GM23338 (cell line): ENCODE measurements around the gene CYP24A1. TPM values are rescaled to one million over a fixed set of nuclear protein-coding genes. Genes with fewer than 3 reads are reported as not detected.

Experiments
- ATAC-seq: fragments of 200-7000 bp; cut with Tn5 transposase; 3 replicates; pipeline ENCODE4 v1.9.1; 2020
- DNase-seq: peaks from one replicate; pipeline ENCODE4 v3.0.0-alpha.2; 2015; ENCODE audit warnings: low spot score
- H2AFZ ChIP-seq: fragments of 200-600 bp; sonication (generic); 2 replicates; pipeline ENCODE4 v1.8.0; 2016; ENCODE audit warnings: antibody characterized with exemption, mild to moderate bottlenecking, moderate library complexity
- H3F3A ChIP-seq: fragments of 200-600 bp; sonication (generic); replicated peaks from 2 replicates; pipeline ENCODE4 v1.8.0; 2017; ENCODE audit warnings: antibody characterized with exemption, mixed run types, low read depth
- H3K27ac ChIP-seq: fragments of 200-600 bp; sonication (generic); 2 replicates; pipeline ENCODE4 v1.6.1; 2016; ENCODE audit warnings: low read depth
- H3K27me3 ChIP-seq: fragments of 200-600 bp; sonication (generic); 2 replicates; pipeline ENCODE4 v1.8.0; 2016; ENCODE audit warnings: mild to moderate bottlenecking, mixed run types, moderate library complexity; ENCODE audit not compliant: insufficient read depth
- H3K36me3 ChIP-seq: fragments of 200-600 bp; sonication (generic); 2 replicates; pipeline ENCODE4 v1.8.0; 2016; ENCODE audit warnings: mild to moderate bottlenecking; ENCODE audit not compliant: insufficient read depth
- H3K4me1 ChIP-seq: fragments of 200-600 bp; sonication (generic); 2 replicates; pipeline ENCODE4 v1.8.0; 2016; ENCODE audit warnings: mild to moderate bottlenecking, moderate library complexity; ENCODE audit not compliant: insufficient read depth
- H3K4me2 ChIP-seq: fragments of 200-600 bp; sonication (generic); 2 replicates; pipeline ENCODE4 v1.7.1; 2017; ENCODE audit warnings: mixed run types
- H3K4me3 ChIP-seq: fragments of 200-600 bp; sonication (generic); 2 replicates; pipeline ENCODE4 v1.6.1; 2016; ENCODE audit warnings: mixed run types
- H3K79me2 ChIP-seq: fragments of 200-600 bp; sonication (generic); replicated peaks from 2 replicates; pipeline ENCODE4 v1.8.0; 2017; ENCODE audit warnings: mild to moderate bottlenecking; ENCODE audit not compliant: insufficient read depth
- H3K9me2 ChIP-seq: fragments of 200-600 bp; sonication (generic); 2 replicates; pipeline ENCODE4 v1.8.0; 2017; ENCODE audit not compliant: insufficient read depth
- H4K20me1 ChIP-seq: fragments of 200-600 bp; sonication (generic); replicated peaks from 2 replicates; pipeline ENCODE4 v1.8.0; 2017; ENCODE audit warnings: mild to moderate bottlenecking; ENCODE audit not compliant: insufficient read depth
- H3K27ac Mint-ChIP-seq: 2 replicates; pipeline ENCODE4 v1.8.0; 2020; ENCODE audit warnings: inconsistent platforms, mild to moderate bottlenecking, moderate library complexity, mixed read lengths
- H3K27me3 Mint-ChIP-seq: 3 replicates; pipeline ENCODE4 v1.8.0; 2022; ENCODE audit warnings: low read depth, mild to moderate bottlenecking, moderate library complexity, mixed read lengths, inconsistent platforms; ENCODE audit not compliant: insufficient read depth, poor library complexity
- H3K36me3 Mint-ChIP-seq: 3 replicates; pipeline ENCODE4 v1.8.0; 2021; ENCODE audit warnings: low read depth, mild to moderate bottlenecking, inconsistent platforms, moderate library complexity, mixed read lengths
- H3K4me1 Mint-ChIP-seq: 3 replicates; pipeline ENCODE4 v1.8.0; 2020; ENCODE audit warnings: mild to moderate bottlenecking, inconsistent platforms, mixed read lengths
- H3K4me3 Mint-ChIP-seq: 3 replicates; pipeline ENCODE4 v1.8.0; 2021; ENCODE audit warnings: moderate library complexity, mild to moderate bottlenecking, inconsistent platforms, mixed read lengths
- H3K9me3 Mint-ChIP-seq: 3 replicates; pipeline ENCODE4 v1.8.0; 2020; ENCODE audit warnings: moderate library complexity, mild to moderate bottlenecking, inconsistent platforms, mixed read lengths
- CREB1 ChIP-seq: fragments of 250-450 bp; sonication (Bioruptor Pico); IDR thresholded peaks from 2 replicates; pipeline ENCODE4 v1.5.0; 2020; ENCODE audit warnings: low read depth, mild to moderate bottlenecking, moderate library complexity
- EZH2 ChIP-seq: fragments of 200-600 bp; sonication (generic); IDR thresholded peaks from one replicate; pipeline ENCODE4 v1.8.0; 2017; ENCODE audit warnings: antibody characterized with exemption, mild to moderate bottlenecking, low read depth; ENCODE audit not compliant: unreplicated experiment
- EZH2phosphoT487 ChIP-seq: fragments of 200-600 bp; sonication (generic); IDR thresholded peaks from one replicate; pipeline ENCODE4 v1.8.1; 2018; ENCODE audit warnings: antibody characterized with exemption; ENCODE audit not compliant: unreplicated experiment
- JUNB ChIP-seq: IDR thresholded peaks from one replicate; pipeline ENCODE4 v1.6.1; 2016; ENCODE audit warnings: antibody characterized with exemption; ENCODE audit not compliant: unreplicated experiment
- REST ChIP-seq: IDR thresholded peaks from one replicate; pipeline ENCODE4 v1.6.1; 2018; ENCODE audit warnings: antibody characterized with exemption; ENCODE audit not compliant: unreplicated experiment
- STAT1 ChIP-seq: IDR thresholded peaks from one replicate; pipeline ENCODE4 v1.6.1; 2016; ENCODE audit warnings: antibody characterized with exemption; ENCODE audit not compliant: unreplicated experiment
- ZNF114 ChIP-seq: fragments of 250-450 bp; sonication (Bioruptor Pico); IDR thresholded peaks from 2 replicates; pipeline ENCODE4 v1.5.0; 2020; ENCODE audit warnings: mild to moderate bottlenecking, moderate library complexity
- ZNF331 ChIP-seq: fragments of 250-450 bp; sonication (Bioruptor Pico); IDR thresholded peaks from 2 replicates; pipeline ENCODE4 v1.5.0; 2020; ENCODE audit warnings: low read depth, mild to moderate bottlenecking, moderate library complexity
- polyA plus RNA-seq: library from polyadenylated mRNA; unstranded; fragments of >200 nt; fragmentation: Nextera tagmentation; extraction: Ambion mirVana; gene quantifications from 2 replicates; pipeline ENCODE4 v1.2.1, GENCODE V29; 2016
- total RNA-seq: library from RNA; depleted of rRNA; stranded (reverse); fragments of >200 nt; shearing (Covaris generic); gene quantifications from 2 replicates; pipeline ENCODE4 v1.2.3, GENCODE V29; 2014
- TF ChIP-seq, protein P1 (sequence below): fragments of 250-450 bp; sonication (Bioruptor Pico); IDR thresholded peaks from 2 replicates; pipeline ENCODE4 v1.5.0; 2020; ENCODE audit warnings: mild to moderate bottlenecking, moderate library complexity
- TF ChIP-seq, protein P2 (sequence below): IDR thresholded peaks from 2 replicates; pipeline ENCODE4 v1.6.1; 2016; ENCODE audit warnings: antibody characterized with exemption

The CYP24A1 gene
- total and polyA plus RNA-seq, 2 experiments from 2014 or later: 0.10 TPM; not detected in 1

DNA sequence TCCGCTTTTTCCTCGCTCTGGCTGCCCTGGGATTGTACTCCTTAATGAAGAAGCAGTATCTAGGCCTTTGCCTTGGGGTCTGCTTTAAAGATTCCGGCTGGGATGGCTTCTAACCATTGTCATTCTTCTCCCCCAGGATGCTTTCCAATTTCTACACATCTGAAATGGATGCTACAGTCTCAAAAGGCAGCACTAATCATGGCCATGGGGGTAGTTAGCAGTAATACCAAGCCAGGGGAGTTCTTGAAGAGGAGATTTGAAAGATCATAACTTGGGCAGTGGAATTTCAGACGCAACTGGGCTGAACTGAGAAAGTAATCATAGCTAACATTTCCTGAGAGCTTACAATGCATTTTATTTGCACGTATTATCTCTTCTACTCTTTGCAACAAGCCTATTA is 30.7 kb upstream of the CYP24A1 start:
- Mint-ChIP-seq H3K4me1 (peaks cover 14% of the 10 kb centered on the region), H3K27ac (no peak overlapping the region), H3K36me3 (no peaks in the 10 kb centered on the region), H3K9me3 (no peaks in the 10 kb centered on the region), H3K27me3 (peaks cover 4% of the 10 kb centered on the region), H3K4me3 (no peak overlapping the region)
- no peak overlapping the region for H3K4me2 ChIP-seq
- no peaks in the 10 kb centered on the region for H3K36me3 ChIP-seq
- TF ChIP-seq REST: no peak
- no peak for TF ChIP-seq STAT1
- TF ChIP-seq EZH2: no peak
- no peak for TF ChIP-seq ZNF331 (CRISPR knock-in tag)
- no peak for TF ChIP-seq CREB1 (CRISPR knock-in tag)
- TF ChIP-seq JUNB: no peak
- TF ChIP-seq, protein P1, sequence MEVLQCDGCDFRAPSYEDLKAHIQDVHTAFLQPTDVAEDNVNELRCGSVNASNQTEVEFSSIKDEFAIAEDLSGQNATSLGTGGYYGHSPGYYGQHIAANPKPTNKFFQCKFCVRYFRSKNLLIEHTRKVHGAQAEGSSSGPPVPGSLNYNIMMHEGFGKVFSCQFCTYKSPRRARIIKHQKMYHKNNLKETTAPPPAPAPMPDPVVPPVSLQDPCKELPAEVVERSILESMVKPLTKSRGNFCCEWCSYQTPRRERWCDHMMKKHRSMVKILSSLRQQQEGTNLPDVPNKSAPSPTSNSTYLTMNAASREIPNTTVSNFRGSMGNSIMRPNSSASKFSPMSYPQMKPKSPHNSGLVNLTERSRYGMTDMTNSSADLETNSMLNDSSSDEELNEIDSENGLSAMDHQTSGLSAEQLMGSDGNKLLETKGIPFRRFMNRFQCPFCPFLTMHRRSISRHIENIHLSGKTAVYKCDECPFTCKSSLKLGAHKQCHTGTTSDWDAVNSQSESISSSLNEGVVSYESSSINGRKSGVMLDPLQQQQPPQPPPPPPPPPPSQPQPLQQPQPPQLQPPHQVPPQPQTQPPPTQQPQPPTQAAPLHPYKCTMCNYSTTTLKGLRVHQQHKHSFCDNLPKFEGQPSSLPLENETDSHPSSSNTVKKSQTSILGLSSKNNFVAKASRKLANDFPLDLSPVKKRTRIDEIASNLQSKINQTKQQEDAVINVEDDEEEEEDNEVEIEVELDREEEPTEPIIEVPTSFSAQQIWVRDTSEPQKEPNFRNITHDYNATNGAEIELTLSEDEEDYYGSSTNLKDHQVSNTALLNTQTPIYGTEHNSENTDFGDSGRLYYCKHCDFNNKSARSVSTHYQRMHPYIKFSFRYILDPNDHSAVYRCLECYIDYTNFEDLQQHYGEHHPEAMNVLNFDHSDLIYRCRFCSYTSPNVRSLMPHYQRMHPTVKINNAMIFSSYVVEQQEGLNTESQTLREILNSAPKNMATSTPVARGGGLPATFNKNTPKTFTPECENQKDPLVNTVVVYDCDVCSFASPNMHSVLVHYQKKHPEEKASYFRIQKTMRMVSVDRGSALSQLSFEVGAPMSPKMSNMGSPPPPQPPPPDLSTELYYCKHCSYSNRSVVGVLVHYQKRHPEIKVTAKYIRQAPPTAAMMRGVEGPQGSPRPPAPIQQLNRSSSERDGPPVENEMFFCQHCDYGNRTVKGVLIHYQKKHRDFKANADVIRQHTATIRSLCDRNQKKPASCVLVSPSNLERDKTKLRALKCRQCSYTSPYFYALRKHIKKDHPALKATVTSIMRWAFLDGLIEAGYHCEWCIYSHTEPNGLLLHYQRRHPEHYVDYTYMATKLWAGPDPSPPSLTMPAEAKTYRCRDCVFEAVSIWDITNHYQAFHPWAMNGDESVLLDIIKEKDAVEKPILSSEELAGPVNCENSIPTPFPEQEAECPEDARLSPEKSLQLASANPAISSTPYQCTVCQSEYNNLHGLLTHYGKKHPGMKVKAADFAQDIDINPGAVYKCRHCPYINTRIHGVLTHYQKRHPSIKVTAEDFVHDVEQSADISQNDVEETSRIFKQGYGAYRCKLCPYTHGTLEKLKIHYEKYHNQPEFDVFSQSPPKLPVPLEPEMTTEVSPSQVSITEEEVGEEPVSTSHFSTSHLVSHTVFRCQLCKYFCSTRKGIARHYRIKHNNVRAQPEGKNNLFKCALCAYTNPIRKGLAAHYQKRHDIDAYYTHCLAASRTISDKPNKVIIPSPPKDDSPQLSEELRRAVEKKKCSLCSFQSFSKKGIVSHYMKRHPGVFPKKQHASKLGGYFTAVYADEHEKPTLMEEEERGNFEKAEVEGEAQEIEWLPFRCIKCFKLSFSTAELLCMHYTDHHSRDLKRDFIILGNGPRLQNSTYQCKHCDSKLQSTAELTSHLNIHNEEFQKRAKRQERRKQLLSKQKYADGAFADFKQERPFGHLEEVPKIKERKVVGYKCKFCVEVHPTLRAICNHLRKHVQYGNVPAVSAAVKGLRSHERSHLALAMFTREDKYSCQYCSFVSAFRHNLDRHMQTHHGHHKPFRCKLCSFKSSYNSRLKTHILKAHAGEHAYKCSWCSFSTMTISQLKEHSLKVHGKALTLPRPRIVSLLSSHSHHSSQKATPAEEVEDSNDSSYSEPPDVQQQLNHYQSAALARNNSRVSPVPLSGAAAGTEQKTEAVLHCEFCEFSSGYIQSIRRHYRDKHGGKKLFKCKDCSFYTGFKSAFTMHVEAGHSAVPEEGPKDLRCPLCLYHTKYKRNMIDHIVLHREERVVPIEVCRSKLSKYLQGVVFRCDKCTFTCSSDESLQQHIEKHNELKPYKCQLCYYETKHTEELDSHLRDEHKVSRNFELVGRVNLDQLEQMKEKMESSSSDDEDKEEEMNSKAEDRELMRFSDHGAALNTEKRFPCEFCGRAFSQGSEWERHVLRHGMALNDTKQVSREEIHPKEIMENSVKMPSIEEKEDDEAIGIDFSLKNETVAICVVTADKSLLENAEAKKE (CRISPR knock-in tag): no peak
- TF ChIP-seq ZNF114: no peak
- TF ChIP-seq, protein P2, sequence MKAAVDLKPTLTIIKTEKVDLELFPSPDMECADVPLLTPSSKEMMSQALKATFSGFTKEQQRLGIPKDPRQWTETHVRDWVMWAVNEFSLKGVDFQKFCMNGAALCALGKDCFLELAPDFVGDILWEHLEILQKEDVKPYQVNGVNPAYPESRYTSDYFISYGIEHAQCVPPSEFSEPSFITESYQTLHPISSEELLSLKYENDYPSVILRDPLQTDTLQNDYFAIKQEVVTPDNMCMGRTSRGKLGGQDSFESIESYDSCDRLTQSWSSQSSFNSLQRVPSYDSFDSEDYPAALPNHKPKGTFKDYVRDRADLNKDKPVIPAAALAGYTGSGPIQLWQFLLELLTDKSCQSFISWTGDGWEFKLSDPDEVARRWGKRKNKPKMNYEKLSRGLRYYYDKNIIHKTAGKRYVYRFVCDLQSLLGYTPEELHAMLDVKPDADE: no peak
- no peak for TF ChIP-seq EZH2phosphoT487
- DNase-seq (no peak), ATAC-seq (no peak)
- H3F3A ChIP-seq: no peaks in the 10 kb centered on the region
- no peak overlapping the region for H3K4me3 ChIP-seq
- H3K9me2 ChIP-seq: no peaks in the 10 kb centered on the region
- H3K27ac ChIP-seq: no peak overlapping the region
- no peaks in the 10 kb centered on the region for H4K20me1 ChIP-seq
- H3K79me2 ChIP-seq: peaks cover 14% of the 10 kb centered on the region
- no peaks in the 10 kb centered on the region for H3K4me1 ChIP-seq
- no peak overlapping the region for H2AFZ ChIP-seq
- H3K27me3 ChIP-seq: no peaks in the 10 kb centered on the region
